ENCODE measurements around the gene TBC1D16.
"Not testable (repeated sequence)": the region's sequence is repeated elsewhere in the genome, so short reads cannot be mapped to it uniquely, and the experiment has no call there.

The TBC1D16 gene

GRCh38 chr17:80002690-80003490, 32.8 kb downstream of the TBC1D16 start:
- no peak for DNase-seq

- DNase-seq: no peak
Measured at GRCh38 chr17:80002070-80002641, 33.5 kb downstream of the TBC1D16 start.

GRCh38 chr17:80000981-80001775, 34.5 kb downstream of the TBC1D16 start:
- DNase-seq: no peak

GRCh38 chr17:80000136-80000535, 35.5 kb downstream of the TBC1D16 start:
- DNase-seq: no peak

- peak; percentile 55 for DNase-seq
Measured at GRCh38 chr17:79997011-79997660, 38.5 kb downstream of the TBC1D16 start.

GRCh38 chr17:79996291-79996690, 39.4 kb downstream of the TBC1D16 start:
- DNase-seq: no peak

- no peak for DNase-seq
Measured at GRCh38 chr17:79995696-79996095, 40.0 kb downstream of the TBC1D16 start.

- no peak for DNase-seq
Measured at GRCh38 chr17:79994602-79995001, 41.1 kb downstream of the TBC1D16 start.

- not testable (repeated sequence) for DNase-seq
Measured at GRCh38 chr17:79994228-79994569, 41.5 kb downstream of the TBC1D16 start.

- DNase-seq: peak; percentile 8
Measured at GRCh38 chr17:79993390-79994227, 42.1 kb downstream of the TBC1D16 start.

GRCh38 chr17:79992649-79993389, 42.9 kb downstream of the TBC1D16 start:
- DNase-seq: no peak

- no peak for DNase-seq
Measured at GRCh38 chr17:79991924-79992648, 43.6 kb downstream of the TBC1D16 start.

- peak; percentile 68 for DNase-seq
Measured at GRCh38 chr17:79991140-79991923, 44.3 kb downstream of the TBC1D16 start.

GRCh38 chr17:79990704-79991103, 45.0 kb downstream of the TBC1D16 start:
- DNase-seq: no peak

- no peak for DNase-seq
Measured at GRCh38 chr17:79990051-79990592, 45.5 kb downstream of the TBC1D16 start.

GRCh38 chr17:79989106-79989835, 46.4 kb downstream of the TBC1D16 start:
- DNase-seq: no peak

- no peak for DNase-seq
Measured at GRCh38 chr17:79988185-79988971, 47.3 kb downstream of the TBC1D16 start.

- DNase-seq: no peak
Measured at GRCh38 chr17:79987935-79988184, 47.8 kb downstream of the TBC1D16 start.
